ENCODE measurements around the gene ARHGEF11.

The ARHGEF11 gene

DNA sequence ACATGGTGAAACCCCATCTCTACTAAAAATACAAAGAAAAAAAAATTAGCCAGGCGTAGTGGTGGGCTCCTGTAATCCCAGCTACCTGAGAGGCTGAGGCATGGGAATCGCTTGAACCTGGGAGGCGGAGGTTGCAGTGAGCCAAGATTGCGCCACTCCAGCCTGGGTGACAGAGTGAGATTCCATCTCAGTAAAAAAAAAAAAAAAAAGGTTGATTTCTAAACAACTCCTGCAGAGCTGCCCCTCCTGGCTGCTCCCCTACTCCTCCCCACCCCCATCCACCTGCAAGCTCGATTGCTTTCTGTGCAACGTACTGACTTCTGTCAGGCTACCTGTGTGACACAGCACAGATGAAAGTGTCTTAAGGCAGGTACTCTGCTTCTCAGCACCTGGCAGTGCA lies 40.8 kb upstream of the ARHGEF11 start:
- H3K79me2 ChIP-seq (ENCODE audit: insufficient read depth, low read length): no peaks in the 10 kb centered on the region
- no peaks in the 10 kb centered on the region for H3K4me1 ChIP-seq (ENCODE audit: insufficient read depth, low read length)
- H3K36me3 ChIP-seq (ENCODE audit: insufficient read depth, low read length): no peaks in the 10 kb centered on the region
- no peaks in the 10 kb centered on the region for H3K9me3 ChIP-seq (ENCODE audit: insufficient read depth, low read length, severe bottlenecking)
- no peak overlapping the region for H2AFZ ChIP-seq (ENCODE audit: low read depth, low read length)
- H3K4me3 ChIP-seq (ENCODE audit: low read depth in 1 of 2, low read length in 2 of 2): no peak overlapping the region
- TF ChIP-seq EZH2 (IDR thresholded peaks at IDR 0.05; ENCODE audit: borderline replicate concordance, low read depth, low read length, severe bottlenecking) (no peak), CTCF (IDR thresholded peaks at IDR 0.05; ENCODE audit: borderline replicate concordance, extremely low read depth, low read length, poor library complexity, severe bottlenecking) (no peak)
- H3K27ac ChIP-seq (ENCODE audit: low read length): no peak overlapping the region
- ATAC-seq (ENCODE audit: insufficient read depth, low read depth): no peak
- DNase-seq: no peak
- no peak overlapping the region for H3K4me2 ChIP-seq (ENCODE audit: insufficient read depth, low read length)
- peaks cover 14% of the 10 kb centered on the region for H3K27me3 ChIP-seq (ENCODE audit: insufficient read depth, low read length, poor library complexity)
- no peak overlapping the region for H3K9ac ChIP-seq (ENCODE audit: low read depth, low read length)
- no peaks in the 10 kb centered on the region for H4K20me1 ChIP-seq (ENCODE audit: insufficient read depth, low read length)

DNA sequence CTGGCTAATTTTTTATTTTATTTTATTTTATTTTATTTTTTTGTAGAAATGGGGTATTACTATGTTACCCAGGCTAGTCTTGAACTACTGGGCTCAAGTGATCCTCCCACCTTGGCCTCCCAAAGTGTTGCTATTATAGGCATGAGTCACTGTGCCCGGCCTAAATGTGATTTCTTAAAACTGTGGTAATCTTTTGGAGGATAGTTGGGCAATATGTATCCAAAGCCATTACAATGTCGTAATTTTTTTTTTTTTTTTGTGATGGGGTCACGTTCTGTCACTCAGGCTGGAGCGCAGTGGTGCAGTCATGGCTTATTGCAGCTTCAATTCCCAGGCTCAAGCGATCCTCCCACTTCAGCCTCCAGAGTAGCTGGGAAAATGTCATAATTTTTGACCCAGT lies 39.9 kb upstream of the ARHGEF11 start:
- Histone ChIP-seq H3K9ac (ENCODE audit: low read depth, low read length) (no peak overlapping the region), H3K4me1 (ENCODE audit: insufficient read depth, low read length) (no peaks in the 10 kb centered on the region), H4K20me1 (ENCODE audit: insufficient read depth, low read length) (no peaks in the 10 kb centered on the region), H3K27ac (ENCODE audit: low read length) (no peak overlapping the region), H3K9me3 (ENCODE audit: insufficient read depth, low read length, severe bottlenecking) (no peaks in the 10 kb centered on the region), H3K36me3 (ENCODE audit: insufficient read depth, low read length) (no peaks in the 10 kb centered on the region), H2AFZ (ENCODE audit: low read depth, low read length) (no peak overlapping the region), H3K79me2 (ENCODE audit: insufficient read depth, low read length) (no peaks in the 10 kb centered on the region), H3K27me3 (ENCODE audit: insufficient read depth, low read length, poor library complexity) (peaks cover 14% of the 10 kb centered on the region), H3K4me3 (ENCODE audit: low read depth in 1 of 2, low read length in 2 of 2) (no peak overlapping the region), H3K4me2 (ENCODE audit: insufficient read depth, low read length) (no peak overlapping the region)
- no peak for DNase-seq
- TF ChIP-seq EZH2 (IDR thresholded peaks at IDR 0.05; ENCODE audit: borderline replicate concordance, low read depth, low read length, severe bottlenecking) (no peak), CTCF (IDR thresholded peaks at IDR 0.05; ENCODE audit: borderline replicate concordance, extremely low read depth, low read length, poor library complexity, severe bottlenecking) (no peak)
- ATAC-seq (ENCODE audit: insufficient read depth, low read depth): no peak

DNA sequence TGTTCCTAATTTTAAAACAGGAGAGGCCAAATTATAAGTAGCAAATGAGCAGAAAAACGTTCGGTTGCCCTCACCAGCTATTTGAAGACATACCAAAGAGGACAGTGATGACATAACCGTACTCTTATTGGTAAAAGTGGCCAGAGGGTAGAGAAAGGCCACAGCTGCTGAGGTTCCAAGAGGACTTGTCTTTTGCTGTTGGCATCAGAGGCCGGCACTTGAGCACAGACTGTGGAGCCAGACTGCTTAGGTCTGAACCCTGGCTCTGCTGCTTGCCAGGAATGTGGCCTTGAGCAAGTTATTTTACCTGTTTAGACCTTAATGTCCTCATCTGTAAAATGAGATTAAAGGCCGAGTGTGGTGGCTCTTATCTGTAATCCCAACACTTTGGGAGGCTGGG lies 39.2 kb upstream of the ARHGEF11 start:
- DNase-seq: no peak
- H3K9ac ChIP-seq (ENCODE audit: low read depth, low read length): no peak overlapping the region
- H3K79me2 ChIP-seq (ENCODE audit: insufficient read depth, low read length): no peaks in the 10 kb centered on the region
- H3K4me2 ChIP-seq (ENCODE audit: insufficient read depth, low read length): no peak overlapping the region
- peaks cover 10% of the 10 kb centered on the region for H3K27me3 ChIP-seq (ENCODE audit: insufficient read depth, low read length, poor library complexity)
- no peaks in the 10 kb centered on the region for H3K9me3 ChIP-seq (ENCODE audit: insufficient read depth, low read length, severe bottlenecking)
- H3K4me3 ChIP-seq (ENCODE audit: low read depth in 1 of 2, low read length in 2 of 2): no peak overlapping the region
- H3K27ac ChIP-seq (ENCODE audit: low read length): no peak overlapping the region
- H3K4me1 ChIP-seq (ENCODE audit: insufficient read depth, low read length): no peaks in the 10 kb centered on the region
- TF ChIP-seq EZH2 (IDR thresholded peaks at IDR 0.05; ENCODE audit: borderline replicate concordance, low read depth, low read length, severe bottlenecking) (no peak), CTCF (IDR thresholded peaks at IDR 0.05; ENCODE audit: borderline replicate concordance, extremely low read depth, low read length, poor library complexity, severe bottlenecking) (no peak)
- ATAC-seq (ENCODE audit: insufficient read depth, low read depth): no peak
- no peak overlapping the region for H2AFZ ChIP-seq (ENCODE audit: low read depth, low read length)
- H4K20me1 ChIP-seq (ENCODE audit: insufficient read depth, low read length): no peaks in the 10 kb centered on the region
- H3K36me3 ChIP-seq (ENCODE audit: insufficient read depth, low read length): no peaks in the 10 kb centered on the region

- no peak for ATAC-seq (ENCODE audit: insufficient read depth, low read depth)
- Histone ChIP-seq H3K9ac (ENCODE audit: low read depth, low read length) (no peak overlapping the region), H3K27me3 (ENCODE audit: insufficient read depth, low read length, poor library complexity) (peaks cover 12% of the 10 kb centered on the region), H3K4me3 (ENCODE audit: low read depth in 1 of 2, low read length in 2 of 2) (no peak overlapping the region), H3K79me2 (ENCODE audit: insufficient read depth, low read length) (no peaks in the 10 kb centered on the region), H3K9me3 (ENCODE audit: insufficient read depth, low read length, severe bottlenecking) (no peaks in the 10 kb centered on the region), H3K4me2 (ENCODE audit: insufficient read depth, low read length) (no peak overlapping the region), H4K20me1 (ENCODE audit: insufficient read depth, low read length) (no peaks in the 10 kb centered on the region), H3K4me1 (ENCODE audit: insufficient read depth, low read length) (no peaks in the 10 kb centered on the region), H3K36me3 (ENCODE audit: insufficient read depth, low read length) (no peaks in the 10 kb centered on the region), H2AFZ (ENCODE audit: low read depth, low read length) (no peak overlapping the region), H3K27ac (ENCODE audit: low read length) (no peak overlapping the region)
- no peak for DNase-seq
- TF ChIP-seq CTCF (IDR thresholded peaks at IDR 0.05; ENCODE audit: borderline replicate concordance, extremely low read depth, low read length, poor library complexity, severe bottlenecking) (no peak), EZH2 (IDR thresholded peaks at IDR 0.05; ENCODE audit: borderline replicate concordance, low read depth, low read length, severe bottlenecking) (no peak)
These were observed 36.2 kb upstream of the ARHGEF11 start for GRCh38 chr1:157081707-157082106.

Measured in DND-41 (cell line).